Measurements from ENCODE around the gene DBN1.

DNA sequence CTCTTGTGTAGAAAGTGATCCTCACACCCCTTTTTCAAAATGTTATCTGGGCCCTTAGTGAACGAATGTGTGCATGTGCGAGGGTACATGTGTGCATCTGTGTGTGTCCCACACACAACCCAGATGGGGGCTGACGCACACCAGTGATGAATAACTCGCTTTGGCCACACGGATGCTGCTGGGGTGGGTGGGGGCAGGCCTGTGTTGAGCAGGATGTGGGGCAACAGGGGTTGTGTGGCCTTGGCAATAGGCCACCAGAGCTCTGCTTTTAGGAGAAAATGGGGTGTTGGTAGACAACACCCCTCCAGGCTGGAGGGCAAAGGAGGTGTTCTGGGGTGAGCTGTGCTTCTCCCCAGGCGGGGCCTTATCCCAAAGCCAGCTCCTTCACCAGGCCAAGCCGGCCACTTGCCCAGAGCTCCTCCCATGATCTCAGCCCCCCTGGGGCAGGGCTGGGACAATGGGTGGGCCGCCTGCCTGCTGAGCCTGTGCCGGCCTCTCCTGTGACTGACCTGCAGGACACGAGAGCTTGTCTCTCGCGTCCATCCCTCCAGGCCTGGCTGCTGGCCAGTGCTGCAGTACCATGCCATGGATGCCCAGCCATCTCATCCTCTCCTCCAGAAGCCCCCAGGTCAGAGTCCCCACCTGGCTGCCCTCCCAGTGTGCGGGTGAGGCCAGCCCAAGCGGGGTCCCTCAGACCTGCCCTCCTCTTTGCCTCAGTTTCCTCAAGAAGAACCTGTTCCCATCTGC, 1.7 kb downstream of the DBN1 start:
- TF ChIP-seq, protein P1, sequence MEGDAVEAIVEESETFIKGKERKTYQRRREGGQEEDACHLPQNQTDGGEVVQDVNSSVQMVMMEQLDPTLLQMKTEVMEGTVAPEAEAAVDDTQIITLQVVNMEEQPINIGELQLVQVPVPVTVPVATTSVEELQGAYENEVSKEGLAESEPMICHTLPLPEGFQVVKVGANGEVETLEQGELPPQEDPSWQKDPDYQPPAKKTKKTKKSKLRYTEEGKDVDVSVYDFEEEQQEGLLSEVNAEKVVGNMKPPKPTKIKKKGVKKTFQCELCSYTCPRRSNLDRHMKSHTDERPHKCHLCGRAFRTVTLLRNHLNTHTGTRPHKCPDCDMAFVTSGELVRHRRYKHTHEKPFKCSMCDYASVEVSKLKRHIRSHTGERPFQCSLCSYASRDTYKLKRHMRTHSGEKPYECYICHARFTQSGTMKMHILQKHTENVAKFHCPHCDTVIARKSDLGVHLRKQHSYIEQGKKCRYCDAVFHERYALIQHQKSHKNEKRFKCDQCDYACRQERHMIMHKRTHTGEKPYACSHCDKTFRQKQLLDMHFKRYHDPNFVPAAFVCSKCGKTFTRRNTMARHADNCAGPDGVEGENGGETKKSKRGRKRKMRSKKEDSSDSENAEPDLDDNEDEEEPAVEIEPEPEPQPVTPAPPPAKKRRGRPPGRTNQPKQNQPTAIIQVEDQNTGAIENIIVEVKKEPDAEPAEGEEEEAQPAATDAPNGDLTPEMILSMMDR (conservative IDR thresholded peaks at IDR 0.05; ENCODE audit: low read depth in 2 of 2) = no peak
- TF ChIP-seq POLR2AphosphoS5 (IDR thresholded peaks at IDR 0.05; ENCODE audit: low read depth) (no peak), EZH2 (IDR thresholded peaks at IDR 0.05; ENCODE audit: low read depth, unreplicated experiment) (no peak), JUNB (IDR thresholded peaks at IDR 0.05; ENCODE audit: unreplicated experiment) (no peak)
